GM12865 (cell line): Measurements from ENCODE around the gene MTHFSD.

Source experiments
- DNase-seq: peaks from one replicate; pipeline ENCODE4 v3.0.0; 2010; ENCODE audit warnings: low read depth
- H3K4me3 ChIP-seq: 2 replicates; pipeline ENCODE4 v1.5.1; 2011; ENCODE audit warnings: mild to moderate bottlenecking, low read depth, low read length, control low read depth
- TF ChIP-seq, protein P1 (sequence below): IDR thresholded peaks from 2 replicates; pipeline ENCODE4 v1.5.1; 2011; ENCODE audit warnings: low read length, control low read depth, low read depth, inconsistent platforms; ENCODE audit not compliant: insufficient read depth; ENCODE audit errors: missing control alignments

MTHFSD gene

DNA sequence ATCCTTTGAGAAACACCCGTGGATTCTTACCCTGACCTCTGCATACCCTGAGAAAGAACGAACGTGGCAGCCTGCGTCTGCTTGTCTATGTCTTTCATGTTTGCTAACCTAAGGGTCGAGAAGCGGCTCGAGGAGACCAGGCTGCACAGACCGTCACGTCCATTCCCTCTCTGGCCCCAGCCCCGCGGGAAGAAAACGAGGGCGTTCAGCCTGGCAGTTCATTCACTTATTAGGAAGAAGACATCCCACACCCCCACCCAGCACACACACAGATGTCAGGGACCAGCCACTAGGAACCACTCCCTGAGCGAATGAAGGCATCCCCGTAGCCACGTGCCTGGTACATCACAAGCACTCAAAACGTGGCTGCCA is 655 bp upstream of the MTHFSD start:
- TF ChIP-seq, protein P1, sequence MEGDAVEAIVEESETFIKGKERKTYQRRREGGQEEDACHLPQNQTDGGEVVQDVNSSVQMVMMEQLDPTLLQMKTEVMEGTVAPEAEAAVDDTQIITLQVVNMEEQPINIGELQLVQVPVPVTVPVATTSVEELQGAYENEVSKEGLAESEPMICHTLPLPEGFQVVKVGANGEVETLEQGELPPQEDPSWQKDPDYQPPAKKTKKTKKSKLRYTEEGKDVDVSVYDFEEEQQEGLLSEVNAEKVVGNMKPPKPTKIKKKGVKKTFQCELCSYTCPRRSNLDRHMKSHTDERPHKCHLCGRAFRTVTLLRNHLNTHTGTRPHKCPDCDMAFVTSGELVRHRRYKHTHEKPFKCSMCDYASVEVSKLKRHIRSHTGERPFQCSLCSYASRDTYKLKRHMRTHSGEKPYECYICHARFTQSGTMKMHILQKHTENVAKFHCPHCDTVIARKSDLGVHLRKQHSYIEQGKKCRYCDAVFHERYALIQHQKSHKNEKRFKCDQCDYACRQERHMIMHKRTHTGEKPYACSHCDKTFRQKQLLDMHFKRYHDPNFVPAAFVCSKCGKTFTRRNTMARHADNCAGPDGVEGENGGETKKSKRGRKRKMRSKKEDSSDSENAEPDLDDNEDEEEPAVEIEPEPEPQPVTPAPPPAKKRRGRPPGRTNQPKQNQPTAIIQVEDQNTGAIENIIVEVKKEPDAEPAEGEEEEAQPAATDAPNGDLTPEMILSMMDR: no peak
- peak overlapping the region; percentile 93 for H3K4me3 ChIP-seq
- DNase-seq: no peak

DNA sequence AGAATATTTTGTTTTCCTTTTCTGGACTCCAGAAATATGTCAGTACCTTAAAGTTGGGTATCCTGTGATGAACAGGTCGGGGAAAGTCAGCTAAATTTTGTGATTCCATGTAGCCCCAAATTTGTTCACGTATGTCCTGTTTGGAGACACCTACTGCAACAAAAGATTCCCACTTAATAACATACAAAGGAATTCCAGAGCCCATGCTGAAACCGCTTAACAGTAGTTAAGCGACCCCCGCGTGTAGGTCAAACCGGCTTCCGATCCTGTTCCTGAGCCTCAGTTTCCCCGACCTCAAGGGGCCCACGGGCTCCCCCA is 477 bp downstream of the MTHFSD start:
- H3K4me3 ChIP-seq: peak overlapping the region; percentile 93
- DNase-seq: no peak
- TF ChIP-seq, protein P1: no peak

DNA sequence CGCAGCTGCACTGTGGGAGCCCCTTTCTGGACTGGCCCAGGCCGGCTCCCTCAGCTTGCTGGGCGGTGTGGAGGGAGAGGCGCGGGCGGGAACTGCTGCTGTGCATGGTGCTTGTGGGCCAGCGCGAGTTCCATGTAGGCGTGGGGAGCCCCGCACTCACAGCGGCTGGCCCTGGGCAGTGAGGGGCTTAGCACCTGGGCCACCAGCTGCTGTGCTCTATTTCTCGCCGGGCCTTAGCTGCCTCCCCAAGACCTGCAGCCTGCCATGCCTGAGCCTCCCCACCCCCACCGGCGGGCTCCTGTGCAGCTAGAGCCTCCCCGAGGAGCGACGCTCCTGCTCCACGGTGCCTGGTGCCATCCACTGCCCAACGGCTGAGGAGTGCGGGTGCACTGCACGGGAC is 1.7 kb downstream of the MTHFSD start:
- H3K4me3 ChIP-seq: no peak overlapping the region
- no peak for DNase-seq
- TF ChIP-seq, protein P1: no peak

DNA sequence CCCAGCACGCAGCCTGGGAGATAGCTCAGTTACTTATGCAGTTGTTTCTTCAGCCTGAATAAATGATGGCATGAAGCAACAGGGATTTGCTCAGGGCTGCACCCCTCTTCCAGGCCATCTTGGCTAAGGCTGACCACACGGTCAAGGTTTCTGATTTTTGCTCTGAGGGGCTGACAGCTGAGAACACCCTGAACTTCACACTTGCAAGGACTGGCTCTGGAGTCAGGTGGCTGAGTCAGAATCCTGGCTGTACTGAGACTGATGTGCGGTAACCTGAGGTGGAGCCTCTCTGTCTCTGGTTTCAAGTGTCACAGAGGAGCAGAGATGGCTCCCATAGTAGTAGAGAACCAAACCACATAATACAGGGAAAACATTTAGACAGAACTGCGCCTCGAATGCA is 4.8 kb downstream of the MTHFSD start:
- DNase-seq: no peak
- no peak overlapping the region for H3K4me3 ChIP-seq
- TF ChIP-seq, protein P1: no peak

DNA sequence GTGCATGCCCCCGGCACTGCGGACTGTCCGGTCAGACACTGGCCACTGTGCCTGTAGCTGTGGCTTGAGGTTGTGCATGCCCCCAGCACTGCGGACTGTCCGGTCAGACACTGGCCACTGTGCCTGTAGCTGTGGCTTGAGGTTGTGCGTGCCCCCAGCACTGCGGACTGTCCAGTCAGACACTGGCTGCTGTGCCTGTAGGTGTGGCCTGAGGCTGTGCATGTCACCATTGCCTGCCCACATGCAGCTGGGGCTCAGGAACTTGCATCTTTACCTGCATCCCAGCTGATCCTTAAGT is 5.2 kb downstream of the MTHFSD start:
- TF ChIP-seq, protein P1: no peak
- no peak overlapping the region for H3K4me3 ChIP-seq
- no peak for DNase-seq

DNA sequence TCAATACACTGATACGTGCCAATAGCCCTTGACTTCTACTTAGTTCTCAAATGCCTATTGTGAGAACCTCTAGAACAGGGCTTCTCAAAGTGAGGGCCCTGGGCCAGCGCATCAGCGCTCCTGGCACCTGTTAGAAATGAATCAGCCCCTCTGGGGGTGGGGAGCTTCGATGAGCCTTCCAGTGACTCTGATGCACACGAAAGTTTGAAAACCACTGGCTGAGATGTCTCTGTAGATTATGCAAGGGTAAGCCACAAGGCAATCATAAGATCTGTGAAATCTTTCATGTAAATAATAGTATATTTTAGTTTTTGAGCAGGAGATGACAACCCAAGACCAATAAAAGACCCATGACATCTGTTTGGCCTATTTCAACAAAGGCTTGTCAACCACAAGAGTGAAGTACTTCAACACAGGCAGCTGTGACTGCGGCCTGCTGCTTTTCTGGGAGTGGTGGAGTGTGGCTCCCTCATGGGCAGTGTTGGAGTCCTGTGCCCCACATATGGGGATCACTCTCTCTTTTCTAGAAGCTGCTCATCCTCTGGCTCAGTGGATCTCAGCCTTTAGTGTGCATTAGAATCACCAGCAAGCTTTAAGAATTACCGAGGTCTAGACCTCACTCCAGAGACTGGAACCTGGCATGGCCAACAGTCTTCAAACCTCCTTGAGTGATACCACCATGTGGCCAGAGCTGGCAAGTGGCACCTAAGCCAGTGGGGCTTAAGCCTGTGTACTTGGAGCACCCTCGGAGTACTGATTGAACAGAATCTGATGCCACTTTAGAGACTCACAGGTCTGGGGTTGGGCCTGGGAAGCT is 5.8 kb downstream of the MTHFSD start:
- TF ChIP-seq, protein P1: no peak
- no peak overlapping the region for H3K4me3 ChIP-seq
- no peak for DNase-seq

DNA sequence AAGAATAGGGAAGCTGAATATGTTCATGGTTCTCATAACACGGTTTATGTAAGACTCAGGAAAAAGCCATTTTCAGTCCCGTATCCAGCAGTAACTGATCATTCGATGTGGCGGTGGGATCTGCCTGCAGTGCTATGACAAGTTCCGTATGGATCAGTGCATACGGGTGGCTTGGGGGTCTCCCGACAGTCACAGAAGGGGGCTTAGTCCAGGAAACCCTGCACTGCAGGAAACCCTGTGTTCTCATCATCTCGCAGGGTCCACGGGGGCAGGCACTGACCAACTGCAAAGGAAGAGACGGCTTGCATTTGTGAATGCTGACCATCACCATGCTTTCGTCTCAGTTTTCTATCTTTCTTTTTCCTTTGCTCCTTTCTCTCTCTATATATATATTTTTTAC is 7.7 kb downstream of the MTHFSD start:
- no peak overlapping the region for H3K4me3 ChIP-seq
- no peak for DNase-seq
- TF ChIP-seq, protein P1: no peak
